ENCODE measurements around the gene ANKRD13C.
"Not testable (repeated sequence)": the region's sequence is repeated elsewhere in the genome, so short reads cannot be mapped to it uniquely, and the experiment has no call there.

Gene ANKRD13C

GRCh38 chr1:70366997-70367396 lies 12.5 kb upstream of the ANKRD13C start:
- not testable (repeated sequence) for H3F3A ChIP-seq (ENCODE audit: insufficient read depth, low read length); H3K4me3 ChIP-seq (ENCODE audit: low read length); H3K4me1 ChIP-seq (ENCODE audit: low read length); H3K27me3 ChIP-seq (replicated peaks; ENCODE audit: insufficient read depth, low read length); H3K27ac ChIP-seq (ENCODE audit: low read length); H3K36me3 ChIP-seq (replicated peaks; ENCODE audit: insufficient read depth, low read length); DNase-seq; H3K9me3 ChIP-seq (replicated peaks; ENCODE audit: insufficient read depth, low read length); H3K9ac ChIP-seq (ENCODE audit: low read length); H3K4me2 ChIP-seq (ENCODE audit: low read depth, low read length); H3K9me2 ChIP-seq (replicated peaks; ENCODE audit: insufficient read depth, low read length); H4K20me1 ChIP-seq (ENCODE audit: insufficient read depth, low read length); H3K79me2 ChIP-seq (ENCODE audit: low read length); H2AFZ ChIP-seq (ENCODE audit: low read length)

DNA sequence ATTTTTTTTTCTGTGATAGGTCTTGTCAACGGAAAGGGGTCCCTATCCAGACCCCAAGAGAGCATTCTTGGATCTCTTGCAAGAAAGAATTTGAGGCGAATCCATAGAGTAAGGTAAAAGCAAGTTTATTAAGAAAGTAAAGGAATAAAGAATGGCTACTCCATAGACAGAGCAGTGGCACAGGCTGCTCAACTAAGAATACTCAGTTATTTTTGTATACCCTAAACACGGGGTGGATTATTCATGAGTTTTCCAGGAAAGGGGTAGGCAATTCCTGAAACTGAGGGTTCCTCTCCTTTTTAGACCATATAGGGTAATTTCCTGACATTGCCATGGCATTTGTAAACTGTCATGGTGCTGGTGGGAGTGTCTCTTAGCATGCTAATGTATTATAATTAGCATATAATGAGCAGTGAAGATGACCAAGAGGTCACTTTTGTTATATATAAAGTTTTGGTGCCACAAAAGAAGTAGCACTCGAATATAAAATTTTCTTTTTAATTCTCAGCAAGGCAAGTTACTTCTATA lies 12.0 kb upstream of the ANKRD13C start:
- not testable (repeated sequence) for H3K4me2 ChIP-seq (ENCODE audit: low read depth, low read length); H4K20me1 ChIP-seq (ENCODE audit: insufficient read depth, low read length); H3K4me3 ChIP-seq (ENCODE audit: low read length); H3K9me2 ChIP-seq (replicated peaks; ENCODE audit: insufficient read depth, low read length); H3K9ac ChIP-seq (ENCODE audit: low read length); H2AFZ ChIP-seq (ENCODE audit: low read length); H3K79me2 ChIP-seq (ENCODE audit: low read length); H3K36me3 ChIP-seq (replicated peaks; ENCODE audit: insufficient read depth, low read length); H3K27me3 ChIP-seq (replicated peaks; ENCODE audit: insufficient read depth, low read length); H3K4me1 ChIP-seq (ENCODE audit: low read length); DNase-seq; H3F3A ChIP-seq (ENCODE audit: insufficient read depth, low read length); H3K9me3 ChIP-seq (replicated peaks; ENCODE audit: insufficient read depth, low read length); H3K27ac ChIP-seq (ENCODE audit: low read length)

GRCh38 chr1:70364439-70364838 lies 9.9 kb upstream of the ANKRD13C start:
- no peaks in the 10 kb centered on the region for H3K79me2 ChIP-seq (ENCODE audit: low read length)
- TF ChIP-seq CTCF (IDR thresholded peaks at IDR 0.05; ENCODE audit: low read length) (no peak), EZH2 (optimal IDR thresholded peaks at IDR 0.05; ENCODE audit: low read depth, low read length) (no peak), EZH2phosphoT487 (IDR thresholded peaks at IDR 0.05; ENCODE audit: low read length) (no peak)
- no peak overlapping the region for H3K4me2 ChIP-seq (ENCODE audit: low read depth, low read length)
- H3F3A ChIP-seq (ENCODE audit: insufficient read depth, low read length) = no peaks in the 10 kb centered on the region
- H3K4me1 ChIP-seq (ENCODE audit: low read length) = no peaks in the 10 kb centered on the region
- no peaks in the 10 kb centered on the region for H3K9me2 ChIP-seq (replicated peaks; ENCODE audit: insufficient read depth, low read length)
- no peak overlapping the region for H3K4me3 ChIP-seq (ENCODE audit: low read length)
- no peaks in the 10 kb centered on the region for H3K27me3 ChIP-seq (replicated peaks; ENCODE audit: insufficient read depth, low read length)
- no peak overlapping the region for H2AFZ ChIP-seq (ENCODE audit: low read length)
- no peaks in the 10 kb centered on the region for H3K36me3 ChIP-seq (replicated peaks; ENCODE audit: insufficient read depth, low read length)
- H4K20me1 ChIP-seq (ENCODE audit: insufficient read depth, low read length) = no peaks in the 10 kb centered on the region
- no peak overlapping the region for H3K9ac ChIP-seq (ENCODE audit: low read length)
- DNase-seq = no peak
- H3K27ac ChIP-seq (ENCODE audit: low read length) = no peak overlapping the region
- no peaks in the 10 kb centered on the region for H3K9me3 ChIP-seq (replicated peaks; ENCODE audit: insufficient read depth, low read length)

- Histone ChIP-seq H3K4me1 (ENCODE audit: low read length) (peaks cover 4% of the 10 kb centered on the region; the same call in 1 of the 2 replicates), H3K4me2 (ENCODE audit: low read depth, low read length) (no peak overlapping the region), H3K9me2 (replicated peaks; ENCODE audit: insufficient read depth, low read length) (no peaks in the 10 kb centered on the region), H3F3A (ENCODE audit: insufficient read depth, low read length) (no peaks in the 10 kb centered on the region), H2AFZ (ENCODE audit: low read length) (no peak overlapping the region), H3K9ac (ENCODE audit: low read length) (no peak overlapping the region), H3K27me3 (replicated peaks; ENCODE audit: insufficient read depth, low read length) (no peaks in the 10 kb centered on the region), H3K27ac (ENCODE audit: low read length) (no peak overlapping the region), H3K4me3 (ENCODE audit: low read length) (no peak overlapping the region), H3K79me2 (ENCODE audit: low read length) (no peaks in the 10 kb centered on the region), H4K20me1 (ENCODE audit: insufficient read depth, low read length) (no peaks in the 10 kb centered on the region), H3K9me3 (replicated peaks; ENCODE audit: insufficient read depth, low read length) (no peaks in the 10 kb centered on the region), H3K36me3 (replicated peaks; ENCODE audit: insufficient read depth, low read length) (no peaks in the 10 kb centered on the region)
- TF ChIP-seq EZH2phosphoT487 (IDR thresholded peaks at IDR 0.05; ENCODE audit: low read length) = no peak
- TF ChIP-seq EZH2 (optimal IDR thresholded peaks at IDR 0.05; ENCODE audit: low read depth, low read length) = no peak
- no peak for TF ChIP-seq CTCF (IDR thresholded peaks at IDR 0.05; ENCODE audit: low read length)
- no peak for DNase-seq
Observed at GRCh38 chr1:70361727-70362398, 7.3 kb upstream of the ANKRD13C start.

Data from MM.1S (cell line).